ENCODE data around the gene BGN.

DNA sequence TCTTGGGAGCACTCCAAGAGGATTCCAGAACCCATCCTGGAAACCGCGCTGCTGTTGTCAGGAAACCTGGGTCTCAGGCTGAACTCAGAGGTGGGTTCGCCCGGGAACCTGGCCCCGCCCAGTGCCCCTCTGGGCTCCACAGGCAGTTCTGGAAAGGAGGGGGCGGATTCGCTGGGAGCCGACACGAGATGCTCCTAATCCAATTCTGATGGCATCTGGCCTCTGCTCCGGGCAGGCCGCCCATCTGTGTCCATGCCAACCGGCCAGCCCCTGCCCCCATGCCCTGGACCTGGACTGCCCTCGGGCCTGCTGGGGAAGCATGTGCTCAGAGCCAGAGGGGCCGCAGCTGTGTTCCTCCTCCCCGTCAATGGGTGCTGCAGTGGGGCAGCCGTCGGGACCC, 43.6 kb downstream of the BGN start:
- TF ChIP-seq EZH2 (IDR thresholded peaks at IDR 0.05; ENCODE audit: insufficient read depth, poor library complexity, severe bottlenecking) (no peak), EZH2phosphoT487 (IDR thresholded peaks at IDR 0.05; ENCODE audit: insufficient read depth, low read depth) (no peak)

Data from GM23248 (cell line).